Right lobe of liver (tissue), 6 donors: ENCODE measurements around the gene C19orf44. TPM values are rescaled to one million over a fixed set of nuclear protein-coding genes. Genes with fewer than 3 reads are reported as not detected.
A peak's percentile ranks its signal among the peaks of the same experiment; 100 is the strongest.

Source experiments
- ATAC-seq, 4 donors: fragments of 200-7000 bp; cut with Tn5 transposase; one replicate each; pipeline ENCODE4 v1.9.1; 2020; ENCODE audit warnings: mild to moderate bottlenecking in 4 of 4, moderate library complexity in 4 of 4
- DNase-seq, 3 donors: peaks; one replicate each; pipeline ENCODE4 v3.0.0-alpha.2; 2020
- H3K27ac ChIP-seq, 3 donors: fragments of 200-600 bp; one replicate each; pipeline ENCODE4 v1.8.0; 2022
- H3K27me3 ChIP-seq, 2 donors: fragments of 200-600 bp; one replicate each; pipeline ENCODE4 v1.8.0; 2022
- H3K36me3 ChIP-seq, 4 donors: fragments of 200-600 bp; sonication (generic) in 1 of 4; one replicate each; pipeline versions ENCODE4 v1.5.1 to v1.8.0; 2017 to 2022; ENCODE audit warnings: control low read depth in 1 of 4
- H3K4me1 ChIP-seq, 4 donors: fragments of 200-600 bp; sonication (generic) in 1 of 4; one replicate each; pipeline versions ENCODE4 v1.5.1 to v1.8.0; 2017 to 2022; ENCODE audit warnings: control low read depth in 1 of 4
- H3K4me3 ChIP-seq, 3 donors: fragments of 200-600 bp; one replicate each; pipeline ENCODE4 v1.8.0; 2022
- H3K9me3 ChIP-seq, 4 donors: fragments of 200-600 bp; sonication (generic) in 1 of 4; one replicate each; pipeline versions ENCODE4 v1.5.1 to v1.8.0; 2017 to 2022; ENCODE audit warnings: control low read depth in 1 of 4
- CTCF ChIP-seq, 4 donors: fragments of 200-600 bp in 3 of 4; fragments of 450-650 bp in 1 of 4; IDR thresholded peaks; one replicate each; pipeline versions ENCODE4 v1.5.1 to v1.8.0; 2016 to 2022; ENCODE audit warnings: antibody characterized with exemption in 4 of 4, mild to moderate bottlenecking in 2 of 4
- POLR2A ChIP-seq: fragments of 450-650 bp; IDR thresholded peaks from one replicate; pipeline ENCODE4 v1.6.1; 2017; ENCODE audit warnings: antibody characterized with exemption, mild to moderate bottlenecking
- WGBS: methylation state at CpG from one replicate; pipeline ENCODE4 v1.1.6; 2018; ENCODE audit warnings: low coverage, low lambda C conversion rate; ENCODE audit not compliant: insufficient coverage; ENCODE audit errors: missing lambda C conversion rate; 5-methylcytosine and 5-hydroxymethylcytosine counted together
- intact Hi-C, 2 donors: fragments of 100-400 bp; cut with DNase I; formaldehyde crosslinking; loops; one replicate each; pipeline versions ENCODE4 v1.11.2 to v1.14.1; 2022
- total RNA-seq, 6 experiments: library from RNA; depleted of rRNA in 2 of 6; stranded (reverse); fragments of >200 nt in 2 of 6; fragmentation: NEBNext Ultra II Directional in 3 of 6; extraction: Animal tissue kit (Norgen Biotek cat#: 25700) in 3 of 6; gene quantifications; one replicate each; pipeline versions ENCODE4 v1.1.0 to v1.2.4, GENCODE V29; 2016 to 2023
- donor health status: DM: no; HTN: yes; CAD: no.
- donor health status: DM: no; HTN: no; CAD: no.
- donor health status: DM: no; HTN: no; CAD: no.
- donor health status: DM: no; HTN: yes; CAD: no.
- donor health status: DM: no; HTN: yes; CAD: no.

Gene C19orf44
- total RNA-seq, 6 experiments from 2014 or later, result 1.8 to 4.3 (median 2.5) TPM

GRCh38 chr19:16527334-16527935 lies 31.2 kb downstream of the C19orf44 start:
- Histone ChIP-seq H3K27me3 (no peaks in the 10 kb centered on the region), H3K9me3 (no peaks in the 10 kb centered on the region), H3K27ac (peak overlapping the region in 1 of 3 donors; percentile 19), H3K36me3 (peaks cover 0 to 95% (median 54%) of the 10 kb centered on the region in 4 donors), H3K4me1 (peaks cover 0 to 18% (median 8%) of the 10 kb centered on the region in 4 donors), H3K4me3 (no peak overlapping the region)
- no peak for ATAC-seq
- TF ChIP-seq POLR2A, result no peak
- no peak for TF ChIP-seq CTCF (IDR thresholded peaks at IDR 0.05)
- DNase-seq, result no peak
- WGBS, result 95% methylated on average over 4 of the region's 14 CpGs
- intact Hi-C loops, result no loop called here

- Histone ChIP-seq H3K27me3 (no peaks in the 10 kb centered on the region), H3K4me3 (no peak overlapping the region), H3K9me3 (no peaks in the 10 kb centered on the region), H3K36me3 (peaks cover 0 to 95% (median 59%) of the 10 kb centered on the region in 4 donors), H3K27ac (no peak overlapping the region), H3K4me1 (peaks cover 0 to 18% (median 8%) of the 10 kb centered on the region in 4 donors)
- intact Hi-C loops, result no loop called here
- peak in 2 of 4 donors; percentile 21 to 35 for ATAC-seq
- 100% methylated on average over 3 of the region's 12 CpGs for WGBS
- TF ChIP-seq POLR2A (no peak), CTCF (IDR thresholded peaks at IDR 0.05) (peak in 3 of 4 donors; percentile 15 to 37 (median 21))
- no peak for DNase-seq
Observed at GRCh38 chr19:16527971-16528521, 31.9 kb downstream of the C19orf44 start.

GRCh38 chr19:16529466-16530144 lies 33.4 kb downstream of the C19orf44 start:
- Histone ChIP-seq H3K9me3 (no peaks in the 10 kb centered on the region), H3K4me1 (peaks cover 0 to 18% (median 8%) of the 10 kb centered on the region in 4 donors), H3K27me3 (no peaks in the 10 kb centered on the region), H3K27ac (no peak overlapping the region), H3K4me3 (no peak overlapping the region), H3K36me3 (peaks cover 0 to 95% (median 55%) of the 10 kb centered on the region in 4 donors)
- ATAC-seq, result no peak
- intact Hi-C loops, result no loop called here
- TF ChIP-seq CTCF (IDR thresholded peaks at IDR 0.05) (no peak), POLR2A (no peak)
- 96% methylated on average over 4 of the region's 25 CpGs for WGBS
- DNase-seq, result no peak

GRCh38 chr19:16530540-16531379 lies 34.6 kb downstream of the C19orf44 start:
- peak in 1 of 3 donors; percentile 73 for DNase-seq
- H3K9me3 ChIP-seq, result no peaks in the 10 kb centered on the region

More at GRCh38 chr19:16530540-16531379, 34.6 kb downstream of the C19orf44 start:
- H3K4me1 ChIP-seq, result peaks cover 0 to 18% (median 8%) of the 10 kb centered on the region in 4 donors
- H3K36me3 ChIP-seq, result peaks cover 0 to 95% (median 56%) of the 10 kb centered on the region in 4 donors
- no peak overlapping the region for H3K27ac ChIP-seq
- no peak for TF ChIP-seq POLR2A
- TF ChIP-seq CTCF (IDR thresholded peaks at IDR 0.05), result no peak
- no peak for ATAC-seq
- no peak overlapping the region for H3K4me3 ChIP-seq
- WGBS, result 93% methylated on average over 10 of the region's 43 CpGs
- no peaks in the 10 kb centered on the region for H3K27me3 ChIP-seq
- intact Hi-C loops, result no loop called here
